ENCODE measurements around the gene SNX8.
"Not testable (repeated sequence)": the region's sequence is repeated elsewhere in the genome, so short reads cannot be mapped to it uniquely, and the experiment has no call there.

SNX8 gene

DNA sequence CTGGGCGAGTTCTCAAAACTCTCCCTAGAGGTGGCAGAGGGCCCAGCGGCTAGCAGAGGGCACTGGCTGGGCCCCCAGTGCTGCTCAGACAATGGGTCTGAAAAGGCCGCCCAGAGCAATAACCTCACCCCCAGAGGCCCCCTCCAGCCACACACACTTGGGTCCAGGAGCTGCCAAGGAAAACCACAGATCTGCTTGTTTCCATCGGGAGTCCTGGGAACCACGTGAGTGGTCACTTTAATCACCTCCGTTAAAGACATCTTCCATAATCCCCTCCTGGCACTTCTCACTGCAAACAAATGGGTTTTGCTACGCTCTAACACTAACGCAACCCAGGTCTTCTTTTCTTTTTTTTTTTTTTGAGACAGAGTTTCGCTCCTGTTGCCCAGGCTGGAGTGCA lies 42.2 kb downstream of the SNX8 start:
- no peak overlapping the region for H3K27ac Mint-ChIP-seq

DNA sequence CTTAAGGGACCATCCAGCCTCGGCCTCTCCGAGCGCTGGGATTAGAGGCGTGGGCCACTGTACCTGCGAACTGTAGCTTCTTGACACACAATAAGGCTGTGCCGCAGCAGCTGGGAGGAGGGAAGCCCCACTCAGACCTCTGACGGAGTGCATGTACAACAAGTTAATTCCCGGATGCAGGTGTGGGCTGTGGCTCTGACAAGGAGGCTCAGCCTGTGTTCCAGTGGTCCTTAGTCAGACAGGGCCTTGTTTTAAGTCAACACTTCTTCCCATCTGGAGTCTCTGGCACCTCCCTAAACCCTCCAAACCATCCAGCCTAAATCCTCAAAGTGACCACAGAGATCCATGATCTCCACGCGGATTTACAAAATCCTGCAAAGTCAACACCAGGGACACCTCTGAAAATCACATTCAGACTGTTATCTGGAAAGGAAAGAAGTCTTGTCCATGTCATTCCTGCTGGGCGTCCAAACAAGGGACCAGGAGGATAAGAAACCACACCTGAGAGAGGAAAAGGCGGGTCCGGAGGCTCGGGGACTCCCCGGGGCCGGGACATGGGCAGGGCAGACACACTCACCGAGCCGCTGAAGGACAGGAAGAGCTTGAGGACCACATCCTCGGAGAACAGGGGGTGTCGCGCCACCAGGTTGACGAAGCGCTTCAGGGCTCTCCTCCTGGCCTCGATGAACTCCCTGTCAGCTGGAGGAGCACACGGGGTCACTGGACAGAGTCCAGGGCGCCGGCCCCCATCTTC lies 42.8 kb downstream of the SNX8 start:
- no peaks in the 10 kb centered on the region for H3K27me3 Mint-ChIP-seq

More for the DNA sequence above, 42.2 kb downstream of the SNX8 start:
- Mint-ChIP-seq H3K4me3 (no peak overlapping the region), H3K36me3 (peaks cover 11% of the 10 kb centered on the region), H3K9me3 (no peaks in the 10 kb centered on the region), H3K4me1 (peaks cover under 1% of the 10 kb centered on the region), H3K27me3 (no peaks in the 10 kb centered on the region)
- no peak for DNase-seq (ENCODE audit: low spot score in 2 of 2)
- ATAC-seq (ENCODE audit: low read depth) = no peak

DNA sequence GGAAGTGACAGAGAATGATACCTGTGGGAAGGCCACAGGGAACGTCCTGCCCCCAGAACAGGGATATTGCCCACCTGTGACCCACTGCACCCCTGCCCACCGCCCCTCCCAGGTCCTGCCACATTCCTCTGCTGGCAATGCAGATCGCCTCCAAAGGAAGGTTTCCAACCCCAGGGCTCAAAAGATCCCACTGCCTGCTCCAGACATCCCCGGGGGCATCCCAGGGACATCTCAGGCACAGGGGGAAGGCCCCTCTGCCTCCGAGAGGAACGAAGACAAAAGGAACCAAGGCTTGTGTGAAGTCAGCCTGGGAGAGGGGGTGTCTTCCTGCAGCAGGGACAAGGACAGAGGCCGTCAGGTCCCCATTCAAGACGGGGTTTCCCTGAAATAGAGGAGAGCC lies 43.7 kb downstream of the SNX8 start:
- Mint-ChIP-seq H3K36me3 (peaks cover 9% of the 10 kb centered on the region), H3K4me1 (no peaks in the 10 kb centered on the region), H3K27ac (no peak overlapping the region), H3K4me3 (no peak overlapping the region), H3K27me3 (no peaks in the 10 kb centered on the region), H3K9me3 (no peaks in the 10 kb centered on the region)
- DNase-seq (ENCODE audit: low spot score in 2 of 2) (no peak), ATAC-seq (ENCODE audit: low read depth) (no peak)

More for the DNA sequence above, 42.8 kb downstream of the SNX8 start:
- Mint-ChIP-seq H3K4me1 (no peaks in the 10 kb centered on the region), H3K27ac (no peak overlapping the region), H3K9me3 (no peaks in the 10 kb centered on the region), H3K4me3 (no peak overlapping the region), H3K36me3 (peaks cover 9% of the 10 kb centered on the region)
- DNase-seq (ENCODE audit: low spot score in 2 of 2) (no peak), ATAC-seq (ENCODE audit: low read depth) (no peak)

DNA sequence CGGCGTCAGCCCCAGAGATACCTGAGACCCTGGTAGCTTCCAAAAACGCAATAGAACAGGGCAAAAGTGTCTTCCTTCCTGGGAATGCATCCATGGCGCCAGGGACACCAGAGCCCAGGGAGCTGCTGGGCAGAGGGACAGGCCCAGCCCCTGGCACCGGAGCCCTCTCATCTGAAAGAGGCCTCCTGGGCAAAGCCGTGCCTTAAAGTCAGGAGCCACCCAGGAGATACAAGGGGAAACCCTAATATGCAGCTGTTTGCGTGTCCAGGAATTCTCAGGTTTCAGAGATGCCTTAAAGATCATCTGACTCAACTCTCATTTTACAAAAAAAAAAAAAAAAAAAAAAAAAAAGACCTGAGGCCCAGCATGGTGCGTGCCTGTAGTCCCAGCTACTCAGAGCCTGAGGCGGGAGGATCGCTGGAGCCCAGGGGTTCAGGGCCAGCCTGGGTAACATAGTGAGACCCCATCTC lies 44.2 kb downstream of the SNX8 start:
- peaks cover 9% of the 10 kb centered on the region for H3K36me3 Mint-ChIP-seq
- no peak overlapping the region for H3K27ac Mint-ChIP-seq
- no peaks in the 10 kb centered on the region for H3K9me3 Mint-ChIP-seq
- ATAC-seq (ENCODE audit: low read depth) (no peak), DNase-seq (ENCODE audit: low spot score in 2 of 2) (no peak)
- no peak overlapping the region for H3K4me3 Mint-ChIP-seq
- no peaks in the 10 kb centered on the region for H3K4me1 Mint-ChIP-seq
- H3K27me3 Mint-ChIP-seq = no peaks in the 10 kb centered on the region

DNA sequence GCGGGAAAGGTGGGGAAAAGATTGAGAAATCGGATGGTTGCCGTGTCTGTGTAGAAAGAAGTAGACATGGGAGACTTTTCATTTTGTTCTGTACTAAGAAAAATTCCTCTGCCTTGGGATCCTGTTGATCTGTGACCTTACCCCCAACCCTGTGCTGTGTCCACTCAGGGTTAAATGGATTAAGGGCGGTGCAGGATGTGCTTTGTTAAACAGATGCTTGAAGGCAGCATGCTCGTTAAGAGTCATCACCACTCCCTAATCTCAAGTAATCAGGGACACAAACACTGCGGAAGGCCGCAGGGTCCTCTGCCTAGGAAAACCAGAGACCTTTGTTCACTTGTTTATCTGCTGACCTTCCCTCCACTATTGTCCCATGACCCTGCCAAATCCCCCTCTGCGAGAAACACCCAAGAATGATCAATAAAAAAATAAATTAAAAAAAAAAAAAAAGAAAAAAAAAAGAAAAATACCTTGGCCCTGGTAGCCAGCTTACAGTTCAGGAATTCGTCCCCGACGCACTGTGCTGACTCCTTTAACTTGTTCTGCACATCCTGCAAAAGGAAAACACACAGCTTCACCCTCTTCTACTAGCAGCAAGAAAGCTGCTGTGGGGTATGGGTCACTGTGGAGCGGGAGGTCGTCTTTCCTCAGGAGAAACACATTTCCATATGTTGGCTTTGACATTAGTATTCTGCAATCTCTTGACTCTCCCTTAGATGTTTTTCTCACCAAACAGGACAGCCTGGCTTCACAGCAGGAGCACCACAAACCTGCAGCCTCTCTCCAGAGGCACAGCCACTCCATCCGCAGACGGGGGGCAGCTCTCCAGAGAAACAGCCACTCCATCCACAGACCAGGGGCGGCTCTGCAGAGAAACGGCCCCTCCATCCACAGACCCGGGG lies 44.9 kb downstream of the SNX8 start:
- H3K27me3 Mint-ChIP-seq; H3K4me1 Mint-ChIP-seq; DNase-seq (ENCODE audit: low spot score in 2 of 2); H3K9me3 Mint-ChIP-seq; H3K4me3 Mint-ChIP-seq; H3K27ac Mint-ChIP-seq; ATAC-seq (ENCODE audit: low read depth); H3K36me3 Mint-ChIP-seq: not testable (repeated sequence)

DNA sequence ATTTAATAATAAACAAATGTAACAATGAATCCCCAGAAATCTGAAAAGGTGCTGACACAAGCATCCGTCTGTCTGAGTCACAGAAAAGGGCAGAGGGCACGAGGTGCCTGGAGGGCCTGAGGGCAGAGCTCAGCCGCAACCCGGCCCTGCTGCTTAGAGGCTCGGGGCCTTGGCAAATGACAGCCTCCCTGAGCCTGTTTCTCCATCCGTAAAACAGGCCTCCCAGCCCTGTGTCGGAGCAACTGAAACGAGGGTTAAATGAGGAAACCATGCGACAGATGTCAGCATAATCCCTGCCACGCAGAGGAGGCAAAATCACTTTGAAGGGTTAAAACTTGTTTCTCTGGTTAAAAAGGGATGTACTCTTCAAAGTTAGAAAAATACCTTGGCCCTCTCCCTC lies 47.3 kb downstream of the SNX8 start:
- Mint-ChIP-seq H3K4me1 (peaks cover 3% of the 10 kb centered on the region), H3K4me3 (no peak overlapping the region), H3K27ac (no peak overlapping the region), H3K36me3 (peaks cover 9% of the 10 kb centered on the region), H3K27me3 (no peaks in the 10 kb centered on the region), H3K9me3 (no peaks in the 10 kb centered on the region)
- ATAC-seq (ENCODE audit: low read depth) (no peak), DNase-seq (ENCODE audit: low spot score in 2 of 2) (no peak)

DNA sequence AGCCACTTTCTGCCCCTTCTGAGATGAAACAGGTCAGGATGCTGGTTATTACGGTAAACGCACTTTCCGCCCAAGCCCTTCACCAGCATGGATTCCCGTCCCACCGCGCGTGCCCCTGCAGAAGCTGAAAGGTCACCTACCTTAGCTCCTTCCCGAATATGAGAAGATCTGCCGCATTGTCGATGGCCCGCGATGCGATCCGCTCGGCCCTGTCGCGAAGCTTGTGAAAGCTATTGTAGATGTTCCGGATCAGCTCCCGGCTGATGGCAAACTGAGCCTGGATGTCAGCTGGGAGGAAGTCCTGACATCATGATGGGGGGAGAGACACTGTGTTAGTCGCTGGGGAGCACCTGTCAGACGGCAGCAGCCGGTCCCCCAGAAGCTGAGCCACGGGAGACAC lies 50.1 kb downstream of the SNX8 start:
- Mint-ChIP-seq H3K4me3 (no peak overlapping the region), H3K9me3 (no peaks in the 10 kb centered on the region), H3K27ac (peak overlapping the region; percentile 97), H3K4me1 (peaks cover 15% of the 10 kb centered on the region), H3K36me3 (peaks cover 8% of the 10 kb centered on the region), H3K27me3 (no peaks in the 10 kb centered on the region)
- DNase-seq (ENCODE audit: low spot score in 2 of 2) (no peak), ATAC-seq (ENCODE audit: low read depth) (no peak)

DNA sequence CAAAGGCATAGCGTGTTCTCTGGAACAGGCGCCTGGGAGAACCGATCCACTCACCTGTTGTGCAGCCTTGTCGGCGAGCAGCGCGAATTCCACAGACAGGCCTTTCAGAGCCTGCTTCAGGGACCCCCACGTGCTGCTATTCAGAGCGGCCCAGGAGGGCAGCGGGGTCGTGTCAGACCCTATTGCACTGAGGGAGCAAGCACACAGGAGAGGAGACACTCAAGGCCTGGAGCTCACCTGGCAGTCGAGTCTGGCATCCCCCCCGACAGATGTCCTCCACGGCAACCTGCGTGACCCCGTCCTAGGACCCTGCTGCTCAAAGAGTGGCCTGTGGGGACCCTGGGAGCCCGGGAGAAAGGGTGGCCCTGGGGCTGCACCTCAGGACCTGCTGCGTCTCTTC lies 51.1 kb downstream of the SNX8 start:
- Mint-ChIP-seq H3K27ac (peak overlapping the region; percentile 97), H3K27me3 (no peaks in the 10 kb centered on the region), H3K36me3 (peaks cover 8% of the 10 kb centered on the region), H3K9me3 (no peaks in the 10 kb centered on the region), H3K4me1 (peaks cover 23% of the 10 kb centered on the region), H3K4me3 (no peak overlapping the region)
- no peak for DNase-seq (ENCODE audit: low spot score in 2 of 2)
- ATAC-seq (ENCODE audit: low read depth) = no peak

DNA sequence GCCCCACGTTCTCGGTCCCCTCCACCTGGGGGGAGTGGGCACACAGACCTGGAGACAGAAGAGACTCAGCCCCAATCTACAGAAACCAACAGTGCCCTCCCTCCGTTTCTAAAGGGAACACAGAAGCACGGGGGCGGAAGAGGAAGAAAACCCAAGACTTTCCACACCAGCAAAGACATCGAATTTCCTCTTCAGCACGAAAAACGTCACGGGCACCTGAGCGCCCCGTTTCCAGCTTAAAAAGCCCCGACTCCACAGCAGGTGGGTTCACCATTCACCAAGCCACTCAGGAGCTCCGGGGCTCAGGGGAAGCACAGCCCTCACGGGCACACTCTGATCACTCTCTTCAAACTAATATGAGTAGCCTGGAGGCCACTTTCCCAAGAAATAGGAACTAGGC lies 52.6 kb downstream of the SNX8 start:
- peaks cover 12% of the 10 kb centered on the region for H3K36me3 Mint-ChIP-seq
- H3K27me3 Mint-ChIP-seq = no peaks in the 10 kb centered on the region
- peak overlapping the region; percentile 97 for H3K27ac Mint-ChIP-seq
- H3K4me1 Mint-ChIP-seq = peaks cover 23% of the 10 kb centered on the region
- DNase-seq (ENCODE audit: low spot score in 2 of 2) (peak; percentile 73 to 86), ATAC-seq (ENCODE audit: low read depth) (peak; percentile 72)
- H3K4me3 Mint-ChIP-seq = peak overlapping the region; percentile 77
- no peaks in the 10 kb centered on the region for H3K9me3 Mint-ChIP-seq

DNA sequence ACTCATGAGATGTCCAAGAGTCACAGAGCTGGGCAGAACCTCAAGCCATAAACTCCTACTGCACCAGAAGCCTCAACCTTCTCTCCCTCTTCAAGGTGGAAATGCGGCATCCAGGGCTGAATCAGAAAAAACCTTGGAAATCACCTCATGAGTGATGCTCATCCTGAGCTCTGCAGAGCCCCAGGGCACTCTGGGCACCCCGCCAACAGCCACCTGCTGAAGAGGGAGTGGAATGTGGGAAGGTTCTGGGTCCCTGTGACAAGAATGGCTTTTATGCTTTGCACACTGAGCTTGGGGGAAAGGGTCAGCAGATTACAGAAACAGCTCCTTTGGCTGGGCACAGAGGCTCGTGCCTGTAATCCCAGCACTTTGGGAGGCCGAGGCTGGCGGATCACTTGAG lies 53.4 kb downstream of the SNX8 start:
- no peaks in the 10 kb centered on the region for H3K27me3 Mint-ChIP-seq
- H3K4me3 Mint-ChIP-seq = no peak overlapping the region
- no peaks in the 10 kb centered on the region for H3K9me3 Mint-ChIP-seq
- ATAC-seq (ENCODE audit: low read depth) (no peak), DNase-seq (ENCODE audit: low spot score in 2 of 2) (no peak)
- peaks cover 23% of the 10 kb centered on the region for H3K4me1 Mint-ChIP-seq
- peaks cover 14% of the 10 kb centered on the region for H3K36me3 Mint-ChIP-seq
- H3K27ac Mint-ChIP-seq = peak overlapping the region; percentile 97

DNA sequence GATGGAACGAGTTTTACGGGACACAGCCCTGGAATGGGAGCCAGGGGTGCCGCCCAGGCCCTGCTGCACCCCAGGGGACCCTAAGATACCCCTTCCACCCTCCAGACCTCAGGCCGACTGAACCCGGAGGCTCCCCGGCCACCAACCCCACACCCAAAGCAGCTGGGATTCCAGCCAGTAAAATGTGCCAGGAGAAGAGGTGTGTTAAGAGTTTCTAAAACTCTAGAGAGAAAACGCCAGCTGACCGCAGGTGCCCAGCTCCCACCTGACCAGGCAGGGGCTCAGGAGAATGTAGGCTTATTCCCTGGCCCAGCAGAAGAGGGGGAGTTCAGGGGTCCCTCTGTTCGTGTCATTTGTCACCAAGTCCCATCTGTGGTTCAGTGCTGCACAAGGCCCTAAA lies 54.8 kb downstream of the SNX8 start:
- H3K4me3 Mint-ChIP-seq = peak overlapping the region; percentile 70
- no peaks in the 10 kb centered on the region for H3K9me3 Mint-ChIP-seq
- H3K4me1 Mint-ChIP-seq = peaks cover 30% of the 10 kb centered on the region
- no peaks in the 10 kb centered on the region for H3K27me3 Mint-ChIP-seq
- H3K27ac Mint-ChIP-seq = peak overlapping the region; percentile 97
- peaks cover 25% of the 10 kb centered on the region for H3K36me3 Mint-ChIP-seq
- no peak for DNase-seq (ENCODE audit: low spot score in 2 of 2)
- ATAC-seq (ENCODE audit: low read depth) = no peak

DNA sequence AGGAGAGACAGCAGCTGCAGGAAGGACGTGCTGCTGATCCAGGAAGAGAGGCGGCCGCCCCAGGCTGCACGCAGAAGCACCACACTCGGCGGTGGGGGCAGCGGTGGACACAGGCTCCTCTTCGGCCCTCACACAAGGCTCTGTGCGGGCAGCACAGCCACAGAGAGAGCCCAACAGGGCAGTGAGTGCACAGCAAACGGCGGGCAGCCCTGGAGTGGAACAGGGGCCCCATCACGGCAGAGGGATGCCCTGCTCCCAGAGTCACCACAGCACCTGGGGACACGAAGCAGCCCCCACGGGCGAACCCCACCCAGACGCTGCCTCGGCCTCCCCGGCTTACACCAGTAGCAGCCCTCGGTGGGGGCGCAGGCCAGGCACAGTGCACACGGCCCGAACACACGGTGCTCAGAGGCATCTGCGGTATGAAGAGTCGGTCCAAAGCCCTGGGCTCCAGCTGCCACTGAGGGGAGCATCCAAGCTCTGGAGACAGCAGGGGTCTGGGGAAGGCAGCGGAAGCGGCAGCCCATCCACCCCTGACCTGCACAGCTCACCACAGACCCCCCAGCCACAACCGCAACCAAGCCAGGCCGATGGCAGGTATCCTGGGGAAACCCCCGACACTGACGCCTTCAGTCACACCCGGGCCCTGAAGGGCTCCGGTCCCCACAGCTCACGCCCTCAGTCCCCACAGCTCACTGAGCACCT lies 55.4 kb downstream of the SNX8 start:
- ATAC-seq (ENCODE audit: low read depth) = peak; percentile 78
- H3K4me3 Mint-ChIP-seq = peak overlapping the region; percentile 70
- H3K27ac Mint-ChIP-seq = peak overlapping the region; percentile 97
- H3K36me3 Mint-ChIP-seq = peaks cover 23% of the 10 kb centered on the region
- no peaks in the 10 kb centered on the region for H3K27me3 Mint-ChIP-seq
- DNase-seq (ENCODE audit: low spot score in 2 of 2) = peak; percentile 79 to 82
- no peaks in the 10 kb centered on the region for H3K9me3 Mint-ChIP-seq
- H3K4me1 Mint-ChIP-seq = peaks cover 30% of the 10 kb centered on the region

DNA sequence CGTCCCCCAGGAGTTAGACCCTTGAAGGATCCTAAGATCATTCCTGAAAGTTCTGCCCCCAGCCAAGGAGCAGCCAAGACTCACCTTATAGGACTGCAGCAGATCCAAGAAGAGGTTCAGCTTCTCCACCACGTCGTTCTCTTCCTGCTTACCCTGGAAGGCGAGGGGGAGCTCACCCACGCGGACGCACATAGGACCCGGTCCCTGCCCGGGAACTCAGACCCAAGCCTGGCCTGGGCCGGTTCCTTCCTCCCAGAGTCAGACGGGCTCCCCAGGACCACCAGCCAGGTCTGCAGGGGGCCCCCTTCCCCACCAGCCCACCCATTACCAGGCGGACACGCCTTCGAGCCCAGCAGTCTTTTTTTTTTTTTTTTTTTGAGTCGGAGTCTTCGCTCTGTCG lies 56.6 kb downstream of the SNX8 start:
- no peaks in the 10 kb centered on the region for H3K9me3 Mint-ChIP-seq
- DNase-seq (ENCODE audit: low spot score in 2 of 2) (no peak), ATAC-seq (ENCODE audit: low read depth) (no peak)
- peaks cover 33% of the 10 kb centered on the region for H3K4me1 Mint-ChIP-seq
- H3K27ac Mint-ChIP-seq = no peak overlapping the region
- H3K27me3 Mint-ChIP-seq = no peaks in the 10 kb centered on the region
- no peak overlapping the region for H3K4me3 Mint-ChIP-seq
- H3K36me3 Mint-ChIP-seq = peaks cover 23% of the 10 kb centered on the region

DNA sequence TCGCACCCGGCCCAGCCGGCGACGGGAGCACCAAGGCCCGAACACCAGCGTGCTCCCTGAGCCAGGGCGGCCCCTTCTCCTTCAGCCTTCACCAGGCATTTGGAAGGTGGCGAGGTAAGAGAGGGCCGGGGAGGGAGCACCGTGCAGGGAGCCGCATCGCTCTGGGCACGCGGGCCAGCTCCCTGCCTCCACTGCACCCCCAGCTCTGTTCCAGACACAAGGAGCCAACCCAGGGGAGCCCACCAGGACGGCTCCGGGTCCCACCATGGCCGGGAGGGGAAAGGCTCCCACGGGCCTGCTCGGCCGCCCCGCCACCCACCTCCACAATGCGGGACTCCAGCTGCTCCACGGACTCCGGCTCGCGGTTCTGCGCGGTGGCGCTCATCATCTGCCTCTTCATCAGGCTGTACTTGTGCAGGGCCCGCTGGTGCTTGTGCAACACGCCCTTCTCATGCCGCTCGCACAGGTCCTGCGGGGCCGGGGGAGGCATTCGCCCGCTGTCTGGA lies 57.1 kb downstream of the SNX8 start:
- ATAC-seq (ENCODE audit: low read depth) (no peak), DNase-seq (ENCODE audit: low spot score in 2 of 2) (no peak)
- H3K4me3 Mint-ChIP-seq = no peak overlapping the region
- no peaks in the 10 kb centered on the region for H3K27me3 Mint-ChIP-seq
- peaks cover 32% of the 10 kb centered on the region for H3K4me1 Mint-ChIP-seq
- peaks cover 23% of the 10 kb centered on the region for H3K36me3 Mint-ChIP-seq
- no peaks in the 10 kb centered on the region for H3K9me3 Mint-ChIP-seq
- no peak overlapping the region for H3K27ac Mint-ChIP-seq
